Astrocyte of the hippocampus (primary cell): ENCODE measurements around the gene TFB2M.
A peak's percentile ranks its signal among the peaks of the same experiment; 100 is the strongest.
"Not testable (repeated sequence)": the region's sequence is repeated elsewhere in the genome, so short reads cannot be mapped to it uniquely, and the experiment has no call there.

Source experiments
- DNase-seq: peaks from one replicate; pipeline ENCODE4 v3.0.0; 2011; ENCODE audit warnings: low read depth, low spot score

TFB2M gene

DNA sequence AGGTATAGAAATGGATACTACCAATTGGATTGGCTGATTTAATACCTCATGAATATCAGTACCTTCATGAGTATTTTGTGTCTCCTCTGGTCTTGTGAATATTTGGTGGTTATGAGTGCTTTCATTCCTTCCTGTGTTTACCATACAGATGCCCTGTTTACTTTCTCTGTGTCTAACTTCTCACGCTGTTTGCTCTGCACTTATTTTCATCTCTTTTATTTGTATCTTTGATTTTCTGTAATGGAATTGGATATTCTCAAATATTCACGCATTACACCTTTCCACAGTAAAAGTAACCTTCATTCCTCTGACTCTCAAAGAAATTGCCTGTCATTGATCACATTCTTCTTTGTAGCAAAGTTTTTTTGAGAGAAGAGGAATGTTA, 17.0 kb upstream of the TFB2M start:
- DNase-seq = no peak

DNA sequence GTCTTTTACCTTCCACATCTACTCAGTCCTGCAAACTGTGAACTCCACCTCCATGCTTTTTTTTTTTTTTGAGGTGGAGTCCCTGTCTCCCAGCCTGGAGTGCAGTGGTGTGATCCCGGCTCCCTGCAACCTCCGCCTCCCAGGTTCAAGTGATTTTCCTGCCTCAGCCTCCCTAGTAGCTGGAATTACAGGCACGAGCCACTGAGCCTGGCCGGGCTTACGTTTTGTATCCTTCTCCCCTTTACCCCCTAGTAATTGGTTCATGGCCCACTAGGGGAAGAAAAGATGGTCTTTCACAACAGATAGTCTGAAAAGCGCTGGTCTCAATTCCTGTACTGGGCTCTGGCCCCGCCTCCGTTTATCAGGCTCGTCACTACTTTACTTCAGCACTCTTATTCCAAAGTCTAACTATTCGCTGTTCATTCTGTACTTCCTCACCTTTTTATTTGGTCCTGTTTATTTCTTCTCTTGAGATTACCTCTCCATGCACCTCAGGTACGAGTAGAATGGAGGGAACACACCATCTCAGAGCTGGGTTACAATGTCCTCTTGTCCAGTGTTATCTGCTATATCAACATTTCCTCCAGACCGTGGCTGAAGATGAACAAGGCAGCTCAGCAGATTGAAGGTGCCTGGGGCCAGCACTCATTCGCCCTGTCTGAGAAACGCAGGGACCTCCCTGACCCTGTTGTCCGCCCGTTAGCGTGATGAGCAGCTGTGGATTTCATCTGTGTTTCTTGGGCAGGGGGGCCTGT, 16.4 kb upstream of the TFB2M start:
- DNase-seq = no peak

DNA sequence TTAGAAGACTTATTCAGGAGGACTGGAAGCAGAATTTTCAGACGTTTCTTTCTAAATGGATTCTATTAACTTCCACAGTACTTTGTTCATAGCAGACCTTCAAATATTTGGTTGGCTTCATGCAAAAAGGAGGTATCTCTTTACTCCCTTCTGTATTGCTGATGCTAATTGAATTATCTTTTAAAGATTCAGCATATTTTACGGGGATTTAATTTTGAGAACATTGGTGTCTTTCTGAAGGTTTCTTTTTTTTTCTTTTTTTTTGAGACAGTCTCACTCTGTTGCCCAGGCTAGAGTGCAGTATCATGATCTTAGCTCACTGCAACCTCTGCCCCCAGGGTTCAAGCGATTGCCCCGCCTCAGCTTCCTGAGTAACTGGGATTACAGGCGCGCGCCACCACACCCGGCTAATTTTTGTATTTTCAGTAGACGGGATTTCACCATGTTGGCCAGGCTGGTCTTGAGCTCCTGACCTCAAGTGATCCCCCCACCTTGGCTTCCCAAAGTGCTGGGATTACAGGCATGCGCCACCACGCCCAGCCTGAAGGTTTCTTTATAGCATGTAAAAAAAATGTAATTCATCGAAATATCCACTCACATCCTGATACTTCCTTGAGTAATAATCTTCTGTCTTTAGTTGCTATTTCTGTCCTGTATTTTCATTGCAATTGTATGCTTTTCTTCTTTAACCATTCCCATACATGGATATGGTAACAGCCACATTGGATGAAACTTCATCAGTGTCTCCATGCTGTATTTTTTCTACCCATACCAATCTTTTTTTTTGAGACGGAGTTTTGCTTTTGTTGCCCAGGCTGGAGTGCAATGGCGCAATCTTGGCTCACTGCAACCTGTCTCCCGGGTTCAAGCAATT, 14.7 kb upstream of the TFB2M start:
- no peak for DNase-seq

DNA sequence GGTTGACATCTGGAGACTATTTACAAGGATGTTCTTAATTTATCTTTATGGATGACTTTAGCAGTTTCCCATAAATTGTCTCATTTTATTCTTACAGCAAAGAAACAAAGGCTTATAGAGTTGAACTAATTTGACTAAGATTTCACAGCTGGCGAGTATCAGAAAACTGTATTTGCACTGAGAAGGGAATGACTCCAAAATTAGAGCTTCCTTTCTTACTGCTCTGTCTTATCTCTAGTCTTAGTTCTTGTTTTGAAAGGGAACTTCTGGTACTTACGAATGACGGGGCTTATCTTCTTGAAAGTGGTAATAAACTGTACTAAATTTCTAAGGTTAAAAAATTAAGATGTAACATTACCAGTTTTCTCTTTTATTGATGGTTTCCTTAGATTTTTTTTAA, 13.8 kb upstream of the TFB2M start:
- DNase-seq = no peak

DNA sequence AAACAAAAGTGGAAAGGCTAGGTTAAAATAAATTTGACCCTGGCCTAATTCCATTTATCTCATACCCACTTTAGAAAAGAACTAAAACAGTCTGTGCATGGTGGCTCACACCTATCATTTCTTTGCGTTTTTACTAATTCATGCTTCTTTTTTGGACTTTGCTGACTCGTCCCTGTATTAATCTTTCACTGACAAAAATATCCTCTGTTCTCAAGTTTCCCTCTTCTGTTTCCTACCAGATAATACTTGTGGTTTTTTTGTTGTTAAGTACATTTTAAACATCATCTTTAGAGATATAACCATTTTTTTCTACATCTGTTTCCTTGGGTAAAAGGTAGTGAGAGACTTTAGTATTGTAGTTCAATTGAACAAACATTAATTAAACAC, 11.7 kb upstream of the TFB2M start:
- DNase-seq = no peak

DNA sequence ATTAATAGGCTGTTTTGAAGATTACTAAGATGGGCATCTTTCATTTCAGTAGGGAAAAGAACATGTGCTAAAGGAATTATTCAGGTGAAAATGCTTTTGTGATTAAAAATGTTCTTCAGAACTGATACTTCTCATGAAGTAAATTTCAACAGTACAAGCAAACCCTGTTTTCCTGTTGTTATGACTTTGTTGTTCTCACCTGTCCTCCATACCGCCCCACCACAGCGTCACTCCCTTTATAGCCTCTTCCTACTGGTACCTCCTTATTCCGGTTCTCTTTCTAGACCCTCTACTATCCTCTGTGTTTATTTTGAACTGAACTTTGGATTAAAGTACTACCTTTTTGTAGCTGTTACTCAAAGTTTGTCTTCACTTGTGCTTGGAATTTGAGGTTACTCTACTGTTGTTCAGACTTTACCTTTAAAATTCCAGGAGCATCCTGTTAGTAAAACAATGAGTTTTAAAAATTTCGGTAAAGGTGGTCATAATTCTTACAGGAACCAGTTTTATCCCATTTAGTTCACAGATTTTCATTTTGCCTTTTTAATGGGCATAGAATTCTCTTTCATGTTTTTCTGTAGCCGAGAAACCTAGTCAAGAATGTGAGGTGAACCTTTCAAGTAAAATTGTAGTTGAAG, 11.1 kb upstream of the TFB2M start:
- DNase-seq = no peak

DNA sequence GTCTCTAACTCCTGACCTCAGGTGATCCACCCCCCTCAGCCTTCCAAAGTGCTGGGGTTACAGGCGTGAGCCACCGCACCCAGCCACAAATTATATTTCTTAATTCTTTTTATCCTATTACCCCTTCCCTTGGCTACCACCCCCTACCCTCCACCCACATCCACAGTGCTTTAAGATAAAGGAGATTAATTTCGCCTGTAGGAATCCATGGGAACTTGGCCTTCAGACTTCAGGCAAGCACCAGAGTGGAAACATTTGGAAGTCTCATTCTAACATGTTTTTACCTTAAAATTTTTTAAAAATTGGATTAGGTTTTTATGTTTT, 10.6 kb upstream of the TFB2M start:
- DNase-seq = no peak

DNA sequence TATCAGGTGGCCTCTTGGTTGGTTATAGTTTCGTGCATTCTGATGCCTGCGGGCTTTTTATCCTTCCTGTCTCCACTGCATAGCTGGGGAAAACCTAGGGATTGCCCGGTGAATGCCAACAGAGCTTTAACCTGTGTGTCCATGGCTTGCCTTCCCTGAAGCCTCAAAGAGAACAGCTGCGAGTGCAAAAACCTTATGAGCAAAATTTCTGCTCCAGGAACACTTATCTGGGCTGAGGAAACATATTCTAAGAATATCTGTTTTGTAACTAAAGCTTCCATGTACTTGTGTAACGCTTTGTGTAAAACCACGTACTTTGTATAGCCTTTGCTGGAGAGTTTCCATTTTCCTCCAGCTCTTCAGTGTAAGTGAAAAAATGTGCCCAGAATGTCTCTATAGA, 7.4 kb upstream of the TFB2M start:
- DNase-seq = no peak

DNA sequence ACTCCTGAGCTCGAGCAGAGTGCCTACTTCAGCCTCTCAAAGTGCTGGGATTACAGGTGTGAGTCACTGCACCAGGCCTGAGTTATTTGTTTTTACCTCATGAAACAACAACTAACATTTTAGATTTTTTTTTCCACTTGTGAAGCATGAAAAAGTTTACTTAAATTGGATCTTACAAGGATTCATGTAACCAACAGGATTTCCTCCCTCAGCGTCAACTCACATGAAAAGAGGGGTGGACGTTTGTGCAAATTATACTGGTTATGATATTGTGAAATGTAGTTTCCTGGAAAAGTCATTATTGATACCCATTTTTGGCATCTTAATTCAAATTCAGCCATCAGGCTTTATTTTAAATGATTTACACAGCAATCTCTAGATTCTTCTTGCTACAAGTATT, 6.7 kb upstream of the TFB2M start:
- DNase-seq = no peak

DNA sequence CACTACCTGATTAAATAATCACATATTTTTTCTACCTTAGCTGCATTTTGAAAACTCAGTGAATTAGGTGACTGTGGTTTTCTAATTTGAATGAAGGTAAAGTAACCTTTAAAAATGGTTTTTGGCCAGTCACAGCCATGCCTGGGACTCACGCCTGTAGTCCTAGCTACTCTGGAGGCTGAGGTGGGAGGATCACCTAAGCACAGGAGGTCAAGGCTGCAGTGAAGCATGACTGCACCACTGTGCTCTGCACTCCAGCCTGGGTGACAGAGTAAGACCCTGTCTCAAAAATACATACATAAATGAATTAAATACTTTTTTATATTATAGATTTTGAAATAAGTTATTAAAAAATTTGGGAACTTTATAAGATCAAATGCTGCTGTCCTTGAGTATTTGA, 5.9 kb upstream of the TFB2M start:
- DNase-seq = no peak

DNA sequence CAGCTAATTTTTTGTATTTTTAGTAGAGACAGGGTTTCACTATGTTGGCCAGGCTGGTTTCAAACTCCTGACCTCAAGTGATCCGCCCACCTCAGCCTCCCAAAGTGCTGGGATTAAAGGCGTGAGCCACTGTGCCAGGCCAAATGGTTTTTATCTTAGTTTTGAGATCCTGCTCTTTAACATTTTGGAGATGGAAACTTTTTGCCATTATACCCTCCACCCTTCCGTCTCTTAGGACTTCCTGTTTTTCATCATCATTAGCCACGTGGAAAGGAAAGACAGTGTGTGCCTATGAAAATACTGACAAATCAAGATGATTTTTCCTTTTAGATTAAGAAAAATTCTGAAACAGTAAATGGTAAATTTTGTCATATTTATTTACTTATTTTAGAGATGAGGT, 5.2 kb upstream of the TFB2M start:
- DNase-seq = not testable (repeated sequence)

DNA sequence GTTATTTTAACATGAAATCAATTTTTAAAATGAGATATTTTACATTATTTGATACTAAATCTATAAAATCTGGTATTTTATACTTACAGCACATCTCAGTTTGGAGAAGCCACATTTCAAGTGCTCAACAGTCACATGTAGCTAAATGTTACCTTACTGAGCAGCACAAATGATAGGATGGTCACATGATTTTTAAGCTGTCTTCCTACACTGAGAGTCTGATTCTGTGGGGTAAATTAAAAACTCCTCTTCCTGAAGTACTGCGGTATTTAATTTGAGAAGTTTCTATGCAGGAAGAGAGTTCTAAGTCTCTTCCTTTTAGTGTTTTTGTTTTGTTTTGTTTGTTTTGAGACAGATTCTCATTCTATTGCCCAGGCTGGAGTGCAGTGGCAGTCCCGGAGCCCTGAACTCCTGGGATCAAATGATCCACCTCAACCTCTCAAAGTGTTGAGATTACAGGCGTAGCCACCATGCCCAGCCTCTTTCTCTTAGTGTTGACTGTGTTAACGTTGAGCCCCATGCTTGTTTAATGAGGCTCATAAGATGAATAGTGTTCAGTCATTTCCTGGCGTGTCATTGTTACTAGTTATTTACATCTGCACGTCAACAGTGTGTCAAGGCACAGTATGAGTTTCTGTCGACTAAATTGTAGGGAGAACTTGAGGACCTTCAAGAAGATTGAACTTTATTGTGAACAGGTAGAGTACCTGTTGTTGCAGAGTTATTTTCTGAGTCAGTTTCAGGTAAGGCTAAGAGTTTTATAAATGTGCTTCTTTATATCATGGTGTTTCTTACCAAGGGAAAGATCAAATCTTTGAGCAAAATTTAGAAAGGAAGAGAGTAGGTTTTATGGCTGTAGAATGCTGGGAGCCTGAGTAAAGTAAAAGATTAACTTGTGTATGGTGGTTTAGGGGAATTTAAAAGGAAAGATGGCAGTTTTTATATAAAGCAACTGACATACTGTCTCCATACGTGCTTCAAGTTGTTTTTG, 3.5 kb upstream of the TFB2M start:
- DNase-seq = peak; percentile 40

DNA sequence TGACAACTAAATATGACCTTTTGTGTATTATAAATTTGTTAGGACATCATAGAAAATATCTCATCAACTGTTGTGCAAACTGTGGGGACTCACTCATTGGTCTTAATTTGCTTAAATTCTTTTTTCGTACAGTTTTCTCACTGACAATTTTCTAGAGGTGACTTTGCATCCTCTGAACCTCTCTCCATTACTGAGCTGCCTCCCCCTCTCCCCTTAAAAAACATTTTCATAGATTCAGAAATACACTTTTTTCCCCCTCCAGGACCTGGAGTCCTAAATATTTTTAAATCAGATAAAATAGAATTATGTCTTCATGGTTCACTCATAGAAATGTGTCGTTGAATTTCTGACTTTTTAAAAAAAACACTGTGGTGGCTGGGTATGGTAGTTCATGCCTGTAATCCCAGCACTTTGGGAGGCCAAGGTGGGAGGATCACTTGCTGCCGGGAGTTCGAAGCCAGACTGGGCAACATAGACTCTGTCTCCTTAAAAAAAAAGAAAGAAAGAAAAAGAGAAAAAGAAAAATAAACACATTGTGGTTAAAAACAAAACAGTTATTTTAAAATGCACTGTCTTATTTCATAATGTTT, 1.7 kb upstream of the TFB2M start:
- no peak for DNase-seq

DNA sequence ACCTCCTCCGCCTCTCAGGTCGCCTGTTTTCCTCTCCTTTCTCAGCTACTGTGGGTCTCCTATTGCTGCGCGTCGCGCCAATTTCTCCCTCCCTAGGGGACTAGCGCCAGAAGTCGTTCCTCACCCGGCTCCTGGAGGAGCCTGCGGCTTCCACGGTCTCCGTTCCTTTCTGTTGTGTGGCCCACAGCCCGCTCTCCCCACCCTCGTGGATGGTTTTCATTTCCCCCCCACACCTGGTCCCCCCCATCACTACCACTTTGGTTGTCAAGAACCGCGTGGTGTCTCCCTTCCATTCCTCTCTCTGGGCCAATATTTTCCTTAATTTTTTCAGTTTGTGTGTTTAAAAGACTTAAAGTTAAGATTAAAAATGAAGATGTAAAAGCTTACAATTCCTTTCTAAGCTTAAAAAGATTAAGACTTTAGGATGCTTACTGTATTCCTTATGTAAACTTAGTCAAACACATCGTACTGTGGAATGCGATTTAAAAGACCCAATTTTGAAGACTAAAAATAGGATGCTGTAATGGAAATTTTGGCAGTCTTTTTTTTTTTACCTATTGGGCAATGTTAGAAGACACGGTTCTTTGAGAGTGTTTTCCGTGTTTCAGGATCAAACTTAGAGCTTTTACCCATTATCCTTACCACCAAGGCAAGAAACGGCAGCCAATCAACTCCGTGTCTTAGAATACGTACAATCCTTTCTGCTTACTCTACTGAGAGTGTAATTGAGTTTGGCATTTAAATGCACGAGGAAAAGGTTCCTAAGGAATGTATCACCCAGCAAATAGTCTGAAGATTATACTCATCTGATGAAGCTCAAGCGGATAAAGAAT, 968 bp upstream of the TFB2M start:
- peak; percentile 78 for DNase-seq

DNA sequence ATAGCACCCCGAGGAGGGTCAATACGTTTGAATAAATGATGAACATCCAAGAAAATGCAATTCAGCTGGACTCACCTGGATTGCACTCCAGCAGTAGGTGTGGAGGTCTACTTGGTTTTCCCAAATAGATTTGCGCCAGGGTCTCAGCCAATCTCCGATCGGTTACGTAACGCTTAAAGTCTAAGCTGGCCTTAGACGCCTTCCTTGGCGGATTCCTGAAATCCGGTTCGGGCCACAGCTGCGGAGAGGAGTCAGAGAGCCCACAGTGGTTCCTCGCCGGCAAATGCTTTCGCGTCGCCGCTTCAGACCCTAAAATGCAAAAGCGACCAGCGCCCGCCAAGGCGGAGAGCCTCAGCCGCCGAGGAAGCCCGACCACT, 322 bp downstream of the TFB2M start:
- no peak for DNase-seq

DNA sequence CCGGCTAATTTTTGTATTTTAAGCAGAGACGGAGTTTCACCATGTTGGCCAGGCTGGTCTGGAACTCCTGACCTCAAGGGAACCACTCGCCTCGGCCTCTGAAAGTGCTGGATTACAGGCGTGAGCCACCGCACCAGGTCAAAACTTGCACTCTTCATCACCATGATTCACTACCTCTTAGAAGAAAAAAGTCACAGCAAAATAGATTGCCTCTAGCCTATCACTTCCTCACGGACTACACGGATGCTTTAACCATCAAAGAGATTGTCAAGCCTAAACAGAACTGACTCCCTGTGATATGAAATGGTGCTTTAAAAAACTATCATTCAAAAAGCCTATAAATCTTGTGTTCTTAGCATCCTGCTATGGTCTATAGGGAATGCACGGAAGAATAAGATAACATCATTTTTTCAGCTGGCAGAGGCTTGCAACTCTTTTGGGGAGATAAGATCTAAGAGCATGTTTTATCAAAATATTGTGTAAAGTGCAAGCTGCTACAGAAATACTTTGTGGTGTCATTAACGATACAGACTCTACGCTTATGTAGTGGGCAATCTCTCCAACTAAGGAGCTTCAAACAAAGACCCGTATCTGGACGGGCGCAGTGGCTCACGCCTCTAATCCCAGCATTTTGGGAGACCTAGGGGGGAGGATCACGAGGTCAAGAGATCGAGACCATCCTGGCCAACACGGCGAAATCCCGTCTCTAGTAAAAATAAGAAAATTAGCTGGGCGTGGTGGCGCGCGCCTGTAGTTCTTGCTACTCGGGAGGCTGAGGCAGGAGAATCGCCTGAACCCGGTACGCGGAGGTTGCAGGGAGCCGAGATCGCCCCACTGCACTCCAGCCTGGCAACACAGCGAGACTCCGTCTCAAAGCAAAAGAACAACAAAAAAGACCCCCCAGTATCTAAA, 966 bp downstream of the TFB2M start:
- no peak for DNase-seq

DNA sequence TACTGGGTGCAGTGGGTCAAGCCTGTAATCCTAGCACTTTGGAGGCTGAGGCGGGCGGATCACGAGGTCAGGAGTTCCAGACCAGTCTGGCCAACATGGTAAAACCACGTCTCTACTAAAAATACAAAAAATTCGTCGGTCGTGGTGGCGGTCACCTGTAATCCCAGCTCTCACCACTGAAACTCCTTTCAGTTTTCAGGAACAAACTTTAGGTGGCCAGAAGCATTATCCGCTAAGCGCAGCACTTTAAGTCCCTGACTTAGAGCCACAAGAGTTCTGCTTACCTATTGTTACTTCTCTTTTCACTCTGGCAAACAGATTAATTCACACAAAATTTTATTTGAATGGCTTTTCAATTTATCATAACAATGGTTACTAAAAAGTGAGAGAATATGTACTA, 5.2 kb downstream of the TFB2M start:
- DNase-seq = not testable (repeated sequence)

DNA sequence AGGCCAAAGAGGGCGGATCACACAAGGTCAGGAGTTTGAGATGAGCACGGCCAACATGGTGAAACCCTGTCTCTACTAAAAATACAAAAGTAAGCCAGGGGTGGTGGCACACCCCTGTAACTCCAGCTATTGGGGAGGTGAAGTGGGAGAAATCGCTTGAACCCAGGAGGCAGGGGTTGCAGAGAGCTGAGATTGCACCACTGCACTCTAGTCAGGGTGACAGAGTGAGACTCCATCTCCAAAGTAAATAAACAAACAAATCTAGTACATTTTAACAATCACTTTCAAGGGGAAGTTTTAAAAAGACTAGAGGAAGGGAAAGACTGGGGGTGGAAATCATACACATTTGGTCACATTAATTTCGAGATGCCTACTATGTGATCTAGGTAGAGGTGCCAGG, 6.8 kb downstream of the TFB2M start:
- DNase-seq = no peak

DNA sequence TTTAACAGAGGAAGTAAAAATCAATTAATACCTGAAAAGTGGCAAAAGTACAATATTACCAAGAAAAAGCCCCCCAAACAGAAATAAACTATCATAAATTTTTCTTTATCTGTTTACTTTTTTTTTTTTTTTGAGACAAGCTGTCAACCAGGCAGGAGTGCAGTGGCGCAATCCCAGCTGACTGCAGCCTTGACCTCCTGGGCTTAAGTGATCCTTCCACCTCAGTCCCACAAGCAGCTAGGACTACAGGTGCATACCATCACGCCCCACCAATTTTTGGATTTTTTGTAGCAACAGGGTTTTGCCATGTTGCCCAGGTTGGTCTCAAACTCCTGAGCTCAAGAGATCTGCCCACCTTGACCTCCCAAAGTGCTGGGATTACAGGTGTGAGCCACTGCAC, 8.0 kb downstream of the TFB2M start:
- no peak for DNase-seq
